GM18498 (cell line): ENCODE data around the gene SLC9A9.

Experiments used
- ATAC-seq: cut with Tn5 transposase; IDR thresholded peaks from one replicate; pipeline ENCODE4 v1.9.1; 2021; ENCODE audit warnings: mild to moderate bottlenecking, moderate library complexity; ENCODE audit not compliant: unreplicated experiment

The SLC9A9 gene

GRCh38 chr3:143237077-143237627, 611.1 kb downstream of the SLC9A9 start:
- ATAC-seq = no peak

GRCh38 chr3:143236226-143236964, 611.9 kb downstream of the SLC9A9 start:
- no peak for ATAC-seq

- no peak for ATAC-seq
Measured at GRCh38 chr3:143235614-143236204, 612.6 kb downstream of the SLC9A9 start.

- no peak for ATAC-seq
Measured at GRCh38 chr3:143234526-143234925, 613.7 kb downstream of the SLC9A9 start.

- ATAC-seq = no peak
Measured at GRCh38 chr3:143232981-143233380, 615.3 kb downstream of the SLC9A9 start.

GRCh38 chr3:143228405-143228804, 619.9 kb downstream of the SLC9A9 start:
- ATAC-seq = no peak

- ATAC-seq = no peak
Measured at GRCh38 chr3:143226678-143227291, 621.5 kb downstream of the SLC9A9 start.

- no peak for ATAC-seq
Measured at GRCh38 chr3:143224716-143225115, 623.6 kb downstream of the SLC9A9 start.

- ATAC-seq = no peak
Measured at GRCh38 chr3:143222981-143223380, 625.3 kb downstream of the SLC9A9 start.

- no peak for ATAC-seq
Measured at GRCh38 chr3:143222505-143222904, 625.8 kb downstream of the SLC9A9 start.

GRCh38 chr3:143221446-143221845, 626.8 kb downstream of the SLC9A9 start:
- ATAC-seq = no peak

GRCh38 chr3:143220741-143221140, 627.5 kb downstream of the SLC9A9 start:
- no peak for ATAC-seq

GRCh38 chr3:143218166-143218835, 630.0 kb downstream of the SLC9A9 start:
- ATAC-seq = no peak

GRCh38 chr3:143217283-143217682, 631.0 kb downstream of the SLC9A9 start:
- no peak for ATAC-seq

GRCh38 chr3:143216709-143217182, 631.5 kb downstream of the SLC9A9 start:
- no peak for ATAC-seq
